Measurements from ENCODE around the gene CYP3A4. TPM values are rescaled to one million over a fixed set of nuclear protein-coding genes. Genes with fewer than 3 reads are reported as not detected.
"Not testable (repeated sequence)": the region's sequence is repeated elsewhere in the genome, so short reads cannot be mapped to it uniquely, and the experiment has no call there.

CYP3A4 gene
- polyA plus RNA-seq, 1 experiment, result not detected

DNA sequence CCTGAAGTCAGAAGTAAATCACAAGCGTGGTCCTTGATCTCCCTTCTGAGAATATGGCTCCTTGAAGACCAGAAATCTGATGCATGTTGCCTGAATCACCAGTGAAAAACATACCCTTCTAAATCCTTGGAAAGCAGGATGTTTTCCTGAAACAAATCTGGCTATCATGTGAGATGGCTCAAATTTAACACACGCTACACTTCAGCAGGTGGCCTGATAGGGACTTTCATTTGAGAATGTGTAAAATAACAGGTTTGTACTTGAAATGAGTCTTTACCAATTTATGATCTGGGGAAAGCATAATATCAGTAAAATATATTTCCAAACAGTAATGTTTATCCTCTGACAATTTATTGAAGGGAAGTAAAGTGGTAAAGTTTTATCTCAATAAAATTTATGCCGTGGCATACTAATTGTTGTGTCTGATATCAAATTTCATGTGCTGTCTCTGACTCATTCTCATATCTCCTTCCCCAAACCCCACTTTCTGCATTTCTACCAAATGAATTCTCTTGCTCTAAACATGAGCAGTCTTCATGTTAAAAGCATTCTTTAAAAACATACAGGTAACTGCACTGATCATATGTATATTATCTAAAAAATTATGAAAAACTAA, 17.4 kb downstream of the CYP3A4 start:
- TF ChIP-seq, protein P1, sequence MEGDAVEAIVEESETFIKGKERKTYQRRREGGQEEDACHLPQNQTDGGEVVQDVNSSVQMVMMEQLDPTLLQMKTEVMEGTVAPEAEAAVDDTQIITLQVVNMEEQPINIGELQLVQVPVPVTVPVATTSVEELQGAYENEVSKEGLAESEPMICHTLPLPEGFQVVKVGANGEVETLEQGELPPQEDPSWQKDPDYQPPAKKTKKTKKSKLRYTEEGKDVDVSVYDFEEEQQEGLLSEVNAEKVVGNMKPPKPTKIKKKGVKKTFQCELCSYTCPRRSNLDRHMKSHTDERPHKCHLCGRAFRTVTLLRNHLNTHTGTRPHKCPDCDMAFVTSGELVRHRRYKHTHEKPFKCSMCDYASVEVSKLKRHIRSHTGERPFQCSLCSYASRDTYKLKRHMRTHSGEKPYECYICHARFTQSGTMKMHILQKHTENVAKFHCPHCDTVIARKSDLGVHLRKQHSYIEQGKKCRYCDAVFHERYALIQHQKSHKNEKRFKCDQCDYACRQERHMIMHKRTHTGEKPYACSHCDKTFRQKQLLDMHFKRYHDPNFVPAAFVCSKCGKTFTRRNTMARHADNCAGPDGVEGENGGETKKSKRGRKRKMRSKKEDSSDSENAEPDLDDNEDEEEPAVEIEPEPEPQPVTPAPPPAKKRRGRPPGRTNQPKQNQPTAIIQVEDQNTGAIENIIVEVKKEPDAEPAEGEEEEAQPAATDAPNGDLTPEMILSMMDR (IDR thresholded peaks at IDR 0.05; ENCODE audit: insufficient read depth, low read depth, low read length), result no peak
- no peak for DNase-seq (ENCODE audit: low read depth)
- CTCF ChIA-PET, result no interaction called here
- POLR2A ChIA-PET, result no interaction called here
- H3K36me3 ChIP-seq (ENCODE audit: control insufficient read depth, insufficient read depth, low read length), result no peaks in the 10 kb centered on the region
- no peak overlapping the region for H3K4me3 ChIP-seq (ENCODE audit: low read depth, low read length)
- H3K27me3 ChIP-seq (ENCODE audit: control insufficient read depth, insufficient read depth, low read length), result no peaks in the 10 kb centered on the region; the same call in 1 of the 2 replicates

DNA sequence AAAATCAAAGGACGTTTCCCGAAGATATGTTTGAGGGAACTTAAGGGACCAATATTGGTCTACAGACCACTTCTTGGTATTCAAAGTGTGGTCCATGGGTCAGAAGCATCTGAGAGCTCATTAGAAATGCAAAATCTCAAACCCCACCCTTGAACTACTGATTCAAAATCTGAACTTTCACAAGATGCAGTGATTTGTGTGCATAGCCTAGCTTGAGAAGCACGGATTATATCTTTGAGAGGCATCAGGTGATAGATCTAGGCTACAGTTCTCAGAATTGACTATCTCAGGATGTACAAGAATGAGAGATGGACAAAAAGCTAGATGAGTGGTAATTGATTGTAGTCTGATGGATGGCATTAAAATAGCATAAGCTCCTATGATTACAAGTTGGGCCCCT, 19.5 kb downstream of the CYP3A4 start:
- no peak overlapping the region for H3K4me3 ChIP-seq (ENCODE audit: low read depth, low read length)
- CTCF ChIA-PET, result no interaction called here
- no peaks in the 10 kb centered on the region; the same call in 1 of the 2 replicates for H3K27me3 ChIP-seq (ENCODE audit: control insufficient read depth, insufficient read depth, low read length)
- POLR2A ChIA-PET, result no interaction called here
- no peaks in the 10 kb centered on the region for H3K36me3 ChIP-seq (ENCODE audit: control insufficient read depth, insufficient read depth, low read length)
- TF ChIP-seq, protein P1 (IDR thresholded peaks at IDR 0.05; ENCODE audit: insufficient read depth, low read depth, low read length), result no peak
- DNase-seq (ENCODE audit: low read depth), result no peak

DNA sequence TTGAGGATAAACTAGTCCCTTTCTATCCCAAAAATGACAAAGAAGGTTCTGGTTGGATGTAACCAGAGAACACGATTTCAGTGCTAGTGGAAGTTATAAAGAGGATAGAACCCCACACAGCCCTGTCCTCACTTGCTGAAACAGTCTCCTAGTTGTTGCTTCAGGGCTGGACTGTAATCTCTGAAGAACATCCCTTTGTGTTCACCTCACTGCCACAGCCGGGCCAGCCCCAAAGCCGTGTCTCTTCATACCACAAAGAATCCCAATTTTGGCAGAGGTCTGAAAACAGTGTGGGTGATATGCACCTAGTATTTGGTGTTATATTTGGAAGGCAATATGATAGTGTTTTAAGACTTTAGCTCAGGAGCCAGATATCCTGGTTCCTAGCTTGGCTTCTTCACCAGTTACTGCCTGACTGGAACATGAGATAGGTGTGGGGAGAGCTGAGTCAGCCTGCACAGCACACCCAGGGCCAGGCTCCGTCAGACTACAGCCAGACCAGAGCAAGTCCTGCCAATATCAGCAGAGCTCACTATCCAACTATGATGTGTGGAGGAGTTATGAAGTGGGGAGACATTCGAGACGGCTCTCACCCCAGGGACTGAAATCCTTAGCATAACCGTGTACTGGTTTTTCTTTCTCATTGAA, 21.2 kb downstream of the CYP3A4 start:
- CTCF ChIA-PET, result no interaction called here
- no peaks in the 10 kb centered on the region; the same call in 1 of the 2 replicates for H3K27me3 ChIP-seq (ENCODE audit: control insufficient read depth, insufficient read depth, low read length)
- POLR2A ChIA-PET, result no interaction called here
- TF ChIP-seq, protein P1 (IDR thresholded peaks at IDR 0.05; ENCODE audit: insufficient read depth, low read depth, low read length), result no peak
- DNase-seq (ENCODE audit: low read depth), result no peak
- H3K4me3 ChIP-seq (ENCODE audit: low read depth, low read length), result no peak overlapping the region
- no peaks in the 10 kb centered on the region for H3K36me3 ChIP-seq (ENCODE audit: control insufficient read depth, insufficient read depth, low read length)

DNA sequence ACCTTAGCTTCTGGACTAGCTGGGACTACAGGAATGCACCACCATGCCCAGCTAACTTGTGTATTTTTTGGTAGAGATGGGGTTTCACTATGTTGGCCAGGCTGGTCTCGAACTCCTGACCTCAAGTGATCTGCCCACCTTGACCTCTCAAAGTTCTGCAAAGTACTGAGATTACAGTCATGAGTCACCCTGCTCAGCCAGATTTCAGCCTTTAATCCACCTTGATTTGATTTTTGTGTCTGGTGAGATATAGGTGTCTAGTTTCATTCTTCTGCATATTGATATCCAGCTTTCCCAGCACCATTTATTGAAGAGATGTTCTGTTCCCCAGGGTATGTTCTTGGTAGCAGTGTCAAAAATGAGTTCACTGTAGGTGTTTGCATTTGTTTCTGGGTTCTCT, 28.9 kb downstream of the CYP3A4 start:
- TF ChIP-seq, protein P1 (IDR thresholded peaks at IDR 0.05; ENCODE audit: insufficient read depth, low read depth, low read length), result no peak
- Histone ChIP-seq H3K36me3 (ENCODE audit: control insufficient read depth, insufficient read depth, low read length) (no peaks in the 10 kb centered on the region), H3K4me3 (ENCODE audit: low read depth, low read length) (no peak overlapping the region), H3K27me3 (ENCODE audit: control insufficient read depth, insufficient read depth, low read length) (0 out of 2 replicates have a peak, but pooled peaks cover 2% of the 10 kb centered on the region)
- ChIA-PET CTCF (no interaction called here), POLR2A (no interaction called here)
- no peak for DNase-seq (ENCODE audit: low read depth)

DNA sequence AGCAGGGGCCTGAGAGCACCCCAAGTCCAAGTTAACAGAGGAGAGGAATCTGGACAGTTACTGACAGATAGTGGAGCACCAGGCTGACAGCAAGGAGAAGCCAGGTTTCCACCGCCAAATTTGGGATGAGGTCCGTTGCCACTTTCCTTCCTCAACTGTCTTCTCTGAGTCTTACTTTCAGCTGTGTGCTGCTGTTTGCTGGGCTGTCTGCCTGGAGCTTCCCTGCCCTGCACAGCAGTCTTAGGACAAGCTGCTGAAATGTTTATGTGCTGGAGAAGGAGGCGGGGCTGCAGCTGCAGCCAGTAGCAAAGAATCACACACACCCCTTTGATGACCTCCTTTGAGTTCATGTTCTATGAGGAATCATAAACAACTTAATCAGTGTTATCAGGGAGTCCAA, 31.6 kb downstream of the CYP3A4 start:
- no peak for DNase-seq (ENCODE audit: low read depth)
- H3K36me3 ChIP-seq (ENCODE audit: control insufficient read depth, insufficient read depth, low read length), result no peaks in the 10 kb centered on the region
- TF ChIP-seq, protein P1 (IDR thresholded peaks at IDR 0.05; ENCODE audit: insufficient read depth, low read depth, low read length), result no peak
- POLR2A ChIA-PET, result no interaction called here
- CTCF ChIA-PET, result interaction anchor here (0.9 kb wide), 1 partner anchor 9 kb away, joined by 3 read pairs; no protein-coding TSS in a partner anchor
- no peak overlapping the region for H3K4me3 ChIP-seq (ENCODE audit: low read depth, low read length)
- H3K27me3 ChIP-seq (ENCODE audit: control insufficient read depth, insufficient read depth, low read length), result peaks cover 2% of the 10 kb centered on the region; the same call in 1 of the 2 replicates

DNA sequence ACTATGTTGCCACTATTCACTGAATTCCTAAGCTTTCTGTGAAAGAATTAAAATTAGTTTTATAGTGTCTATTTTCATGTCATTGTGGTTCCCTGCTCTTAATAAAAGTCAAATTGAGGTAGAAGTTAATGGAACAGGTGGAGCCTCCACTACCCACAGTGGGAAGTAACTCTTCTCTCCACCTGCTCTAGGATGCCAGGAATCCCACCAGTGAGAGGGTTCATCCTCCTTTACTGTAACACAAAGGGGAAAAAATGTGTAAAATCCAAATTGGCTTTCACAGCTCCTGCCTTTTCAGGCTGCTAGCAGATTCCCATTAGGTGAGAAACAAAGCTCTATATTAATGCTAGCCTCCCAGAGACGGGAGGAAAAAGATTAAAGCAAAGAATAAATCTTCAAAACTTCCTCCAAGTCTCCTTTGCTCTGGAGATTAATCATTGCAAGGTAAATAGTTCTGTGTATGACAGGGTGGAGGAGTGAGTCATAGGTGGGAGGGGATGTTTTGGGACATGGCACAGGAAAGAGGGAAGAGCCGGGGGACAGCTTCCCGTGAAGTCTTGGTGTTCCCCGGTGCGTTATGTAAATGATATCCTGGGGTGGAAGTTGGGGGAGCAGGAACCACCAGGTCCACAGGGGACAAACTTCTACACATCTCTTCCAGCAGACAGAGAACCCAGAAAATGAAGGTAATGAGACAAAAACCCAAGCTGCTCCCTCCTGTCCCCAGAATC, 32.5 kb downstream of the CYP3A4 start:
- H3K27me3 ChIP-seq (ENCODE audit: control insufficient read depth, insufficient read depth, low read length); H3K4me3 ChIP-seq (ENCODE audit: low read depth, low read length); H3K36me3 ChIP-seq (ENCODE audit: control insufficient read depth, insufficient read depth, low read length); POLR2A ChIA-PET; DNase-seq (ENCODE audit: low read depth); CTCF ChIA-PET: not testable (repeated sequence)
